IMR-90 (cell line): ENCODE measurements around the gene RALGAPA1. TPM values are rescaled to one million over a fixed set of nuclear protein-coding genes. Genes with fewer than 3 reads are reported as not detected.

Experiments
- ATAC-seq: fragments of 200-7000 bp; cut with Tn5 transposase; 2 replicates; pipeline ENCODE4 v1.9.1; 2020; ENCODE audit warnings: low read depth, mild to moderate bottlenecking, moderate library complexity
- BruUV-seq: library from RNA; stranded (reverse); fragments of 400-500 nt; replicated peaks from 2 replicates; lab custom pipeline; 2021; lab: Mats Ljungman, UMichigan
- CTCF ChIA-PET: fragments of 300-600 bp; formaldehyde crosslinking; extraction: SDS; loops from one replicate; lab custom pipeline; 2021; ENCODE audit warnings: antibody characterized with exemption; lab: Yijun Ruan, JAX
- POLR2A ChIA-PET: fragments of 300-600 bp; sonication (Branson Sonifier 250); formaldehyde crosslinking; loops from one replicate; lab custom pipeline; 2022; ENCODE audit warnings: antibody characterized with exemption; ENCODE audit not compliant: unreplicated experiment; lab: Charles Lee
- DNase-seq: peaks from one replicate; pipeline ENCODE4 v3.0.0; 2013
- H2AFZ ChIP-seq: replicated peaks from 2 replicates; pipeline ENCODE3; 2013; ENCODE audit warnings: low read length, mild to moderate bottlenecking; ENCODE audit not compliant: poor library complexity
- H2AK5ac ChIP-seq: 2 replicates; pipeline ENCODE4 v1.6.1; 2013; ENCODE audit warnings: low read depth, low read length, inconsistent platforms
- H2AK9ac ChIP-seq: replicated peaks from 2 replicates; pipeline ENCODE3; 2013; ENCODE audit warnings: mild to moderate bottlenecking, low read depth, low read length, moderate library complexity; ENCODE audit not compliant: poor library complexity
- H2BK120ac ChIP-seq: 2 replicates; pipeline ENCODE4 v1.6.1; 2013; ENCODE audit warnings: low read depth, low read length, inconsistent platforms
- H2BK15ac ChIP-seq: 3 replicates; pipeline ENCODE4 v1.6.1; 2013; ENCODE audit warnings: low read depth, low read length, inconsistent platforms
- H2BK20ac ChIP-seq: 2 replicates; pipeline ENCODE4 v1.6.1; 2013; ENCODE audit warnings: low read depth, mild to moderate bottlenecking, inconsistent platforms, low read length, moderate library complexity
- H2BK5ac ChIP-seq: 2 replicates; pipeline ENCODE4 v1.6.1; 2013; ENCODE audit warnings: mild to moderate bottlenecking, low read depth, low read length, inconsistent platforms; ENCODE audit not compliant: poor library complexity, severe bottlenecking
- H3K14ac ChIP-seq: replicated peaks from 2 replicates; pipeline ENCODE4 v1.6.1; 2013; ENCODE audit warnings: low read depth, low read length, inconsistent platforms
- H3K18ac ChIP-seq: 2 replicates; pipeline ENCODE4 v1.6.1; 2013; ENCODE audit warnings: low read depth, low read length, control low read depth
- H3K23ac ChIP-seq: 2 replicates; pipeline ENCODE4 v1.6.1; 2013; ENCODE audit warnings: low read depth, low read length, inconsistent platforms
- H3K27ac ChIP-seq: 2 replicates; pipeline ENCODE4 v1.5.1; 2013; ENCODE audit warnings: mild to moderate bottlenecking, control low read depth, low read length; ENCODE audit not compliant: insufficient read depth
- H3K27me3 ChIP-seq: 2 replicates; pipeline ENCODE4 v1.6.1; 2013; ENCODE audit warnings: low read length; ENCODE audit not compliant: control insufficient read depth, insufficient read depth
- H3K36me3 ChIP-seq: 2 replicates; pipeline ENCODE4 v1.6.1; 2013; ENCODE audit warnings: low read length, mixed read lengths; ENCODE audit not compliant: control insufficient read depth, insufficient read depth
- H3K4ac ChIP-seq: 2 replicates; pipeline ENCODE4 v1.6.1; 2013; ENCODE audit warnings: low read depth, low read length, inconsistent platforms
- H3K4me1 ChIP-seq: 2 replicates; pipeline ENCODE4 v1.6.1; 2013; ENCODE audit warnings: low read length, mixed read lengths; ENCODE audit not compliant: control insufficient read depth, insufficient read depth
- H3K4me2 ChIP-seq: 2 replicates; pipeline ENCODE4 v1.6.1; 2013; ENCODE audit warnings: low read depth, mild to moderate bottlenecking, control low read depth, low read length, moderate library complexity
- H3K4me3 ChIP-seq: 2 replicates; pipeline ENCODE4 v1.5.1; 2013; ENCODE audit warnings: low read depth, mild to moderate bottlenecking, control low read depth, low read length, moderate library complexity; ENCODE audit not compliant: insufficient read depth
- H3K56ac ChIP-seq: 2 replicates; pipeline ENCODE4 v1.6.1; 2013; ENCODE audit warnings: low read length, inconsistent platforms; ENCODE audit not compliant: insufficient read depth; ENCODE audit errors: extremely low read depth
- H3K79me1 ChIP-seq, 2 experiments: 2 replicates each; pipeline ENCODE4 v1.6.1; 2013; ENCODE audit warnings: low read length in 2 of 2, inconsistent platforms in 1 of 2, low read depth in 1 of 2
- H3K9ac ChIP-seq: 2 replicates; pipeline ENCODE4 v1.6.1; 2013; ENCODE audit warnings: low read depth, low read length, control low read depth
- H3K9me1 ChIP-seq: 2 replicates; pipeline ENCODE4 v1.6.1; 2013; ENCODE audit warnings: low read length, inconsistent platforms; ENCODE audit not compliant: insufficient read depth
- H3K9me3 ChIP-seq: 2 replicates; pipeline ENCODE4 v1.6.1; 2013; ENCODE audit warnings: low read length; ENCODE audit not compliant: control insufficient read depth, insufficient read depth
- H4K20me1 ChIP-seq: 2 replicates; pipeline ENCODE4 v1.6.1; 2013; ENCODE audit warnings: low read length, inconsistent platforms; ENCODE audit not compliant: insufficient read depth
- H4K5ac ChIP-seq: 2 replicates; pipeline ENCODE4 v1.6.1; 2013; ENCODE audit warnings: mild to moderate bottlenecking, low read depth, low read length, control low read depth
- H4K8ac ChIP-seq, 2 experiments: 2 replicates each; pipeline ENCODE4 v1.6.1; 2013; ENCODE audit warnings: low read depth in 2 of 2, low read length in 2 of 2, control low read depth in 1 of 2, inconsistent platforms in 1 of 2
- H4K91ac ChIP-seq: 2 replicates; pipeline ENCODE4 v1.6.1; 2013; ENCODE audit warnings: low read depth, low read length, inconsistent platforms; ENCODE audit not compliant: insufficient read depth
- MAFK ChIP-seq: IDR thresholded peaks from 2 replicates; pipeline ENCODE4 v1.6.1; 2012; ENCODE audit warnings: low read depth, low read length, improper control_type of control experiment
- RCOR1 ChIP-seq: IDR thresholded peaks from 2 replicates; pipeline ENCODE4 v1.6.1; 2012; ENCODE audit warnings: mild to moderate bottlenecking, low read length, improper control_type of control experiment; ENCODE audit not compliant: insufficient replicate concordance
- RFX5 ChIP-seq: IDR thresholded peaks from 2 replicates; pipeline ENCODE4 v1.8.0; 2012; ENCODE audit warnings: low read depth, mild to moderate bottlenecking, low read length, moderate library complexity
- SMC3 ChIP-seq: fragments of 150-350 bp; IDR thresholded peaks from 2 replicates; pipeline ENCODE4 v1.6.1; 2016; ENCODE audit warnings: low read depth, mild to moderate bottlenecking, antibody characterized with exemption, low read length, moderate library complexity
- WGBS, 2 experiments: methylation state at CpG; one replicate each; pipeline versions ENCODE4 v1.1.5 to v1.1.7; 2013; ENCODE audit warnings: missing lambda C conversion rate in 2 of 2; ENCODE audit not compliant: insufficient read length in 1 of 2; ENCODE audit errors: extremely low coverage in 2 of 2; 5-methylcytosine and 5-hydroxymethylcytosine counted together
- dilution Hi-C: fragments of 300-500 bp; cut with HindIII; formaldehyde crosslinking; loops from one replicate; pipeline ENCODE4 v1.14.3; 2018; ENCODE audit warnings: low sequenced_read_pairs; ENCODE audit not compliant: unreplicated experiment
- in situ Hi-C: fragments of 300-500 bp; cut with MboI; formaldehyde crosslinking; loops from 3 replicates; pipeline ENCODE4 v1.14.3; 2019; ENCODE audit warnings: low sequenced_read_pairs, inconsistent platforms, mixed read lengths
- intact Hi-C: fragments of 100-400 bp; cut with micrococcal nuclease; formaldehyde crosslinking; loops from 2 replicates; pipeline ENCODE4 v1.10.0; 2022
- polyA plus RNA-seq, 3 experiments: library from polyadenylated mRNA; depleted of rRNA; stranded (reverse); fragments of >200 nt; gene quantifications; 2 replicates each; pipeline ENCODE4 v1.2.3, GENCODE V29; 2012; ENCODE audit warnings: low replicate concordance in 1 of 3
- total RNA-seq: library from RNA; depleted of rRNA; stranded (reverse); fragments of >200 nt; gene quantifications from 2 replicates; pipeline ENCODE4 v1.2.3, GENCODE V29; 2012

The RALGAPA1 gene
- total and polyA plus RNA-seq, 2 of the 4 experiments (the other 2 are of a cell fraction): 5.1 to 25.6 TPM

GRCh38 chr14:35695072-35695471, 114.0 kb downstream of the RALGAPA1 start:
- no peak overlapping the region for H3K4me3 ChIP-seq
- no peak overlapping the region for H3K4ac ChIP-seq
- H2AK5ac ChIP-seq: no peak overlapping the region
- H3K27me3 ChIP-seq: no peaks in the 10 kb centered on the region
- no peak overlapping the region for H3K23ac ChIP-seq
- dilution Hi-C loops (loop anchor here (25.0 kb wide), 1 partner anchor 258 kb away; no protein-coding TSS in a partner anchor), intact Hi-C loops (no loop called here), in situ Hi-C loops (no loop called here)
- POLR2A ChIA-PET: no interaction called here
- H3K4me1 ChIP-seq: no peaks in the 10 kb centered on the region
- H4K5ac ChIP-seq: no peak overlapping the region
- H3K9me3 ChIP-seq: no peaks in the 10 kb centered on the region
- H3K18ac ChIP-seq: no peak overlapping the region
- H3K27ac ChIP-seq: no peak overlapping the region
- H4K8ac ChIP-seq: no peak overlapping the region
- TF ChIP-seq SMC3 (no peak), MAFK (peak; percentile 57; the same call in 1 of the 2 replicates), RCOR1 (no peak), RFX5 (no peak)
- H3K79me1 ChIP-seq: no peaks in the 10 kb centered on the region; a peak in 1 of 4 replicates
- WGBS, 2 experiments: no CpG with 5 or more reads among the region's 1 CpG
- no peaks in the 10 kb centered on the region for H4K20me1 ChIP-seq
- ATAC-seq: no peak
- no peak overlapping the region for H3K14ac ChIP-seq
- no peak overlapping the region for H3K4me2 ChIP-seq
- no peak overlapping the region for H2BK20ac ChIP-seq
- no peak overlapping the region for H2BK120ac ChIP-seq
- no peaks in the 10 kb centered on the region for H3K9me1 ChIP-seq
- H2AFZ ChIP-seq: no peak overlapping the region
- no peak overlapping the region for H3K9ac ChIP-seq
- H4K91ac ChIP-seq: no peak overlapping the region
- CTCF ChIA-PET: no interaction called here
- no peak for DNase-seq
- no peak overlapping the region for H2AK9ac ChIP-seq
- no peak overlapping the region for H3K56ac ChIP-seq
- no peak overlapping the region for H2BK5ac ChIP-seq
- H3K36me3 ChIP-seq: no peaks in the 10 kb centered on the region
- no TSS peak for BruUV-seq
- H2BK15ac ChIP-seq: no peak overlapping the region
